ENCODE data around the gene NBEA. TPM values are rescaled to one million over a fixed set of nuclear protein-coding genes. Genes with fewer than 3 reads are reported as not detected.

NBEA gene
- total RNA-seq, 2 donors from 2014 or later = 7.7 to 10.2 TPM

DNA sequence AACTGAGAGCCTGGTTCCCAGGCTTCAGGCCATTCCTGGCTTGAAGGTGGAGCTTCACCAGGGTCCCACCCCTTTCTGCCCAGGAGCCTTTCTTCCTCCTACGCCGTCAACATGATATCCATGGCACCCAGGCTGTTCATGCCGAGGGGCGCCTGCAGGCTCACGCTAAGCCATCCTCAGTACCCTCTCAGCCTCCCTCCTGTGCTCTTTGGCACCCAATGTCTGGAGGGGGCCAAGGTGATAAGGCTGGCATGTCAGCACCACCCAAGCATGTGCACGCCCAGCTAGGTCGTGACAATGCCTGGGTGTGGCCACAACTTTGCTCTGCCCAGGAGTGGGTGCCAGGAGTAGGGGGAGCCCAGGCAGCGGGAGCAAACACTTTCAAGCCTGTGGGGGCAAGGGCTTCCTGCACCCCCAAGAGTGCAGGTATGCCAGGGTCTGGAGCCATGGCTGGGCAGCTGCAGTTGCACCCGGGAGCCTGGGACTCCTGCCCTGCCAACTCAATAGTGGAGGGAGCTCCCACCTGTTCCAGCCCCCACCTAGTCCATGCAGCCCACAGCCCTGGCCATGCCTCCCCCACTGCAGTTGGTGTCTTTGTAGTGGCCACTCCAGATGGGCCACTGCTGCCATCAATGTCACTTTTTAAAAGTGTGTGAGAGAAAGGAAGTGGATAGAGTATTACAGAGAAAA, 314.5 kb downstream of the NBEA start:
- Histone ChIP-seq H3K36me3 (no peaks in the 10 kb centered on the region), H3K4me1 (ENCODE audit: control insufficient read depth in 1 of 2, low read depth in 2 of 2) (no peaks in the 10 kb centered on the region), H3K27ac (no peak overlapping the region), H3K9me3 (no peaks in the 10 kb centered on the region), H3K27me3 (replicated peaks; ENCODE audit: insufficient read depth) (no peaks in the 10 kb centered on the region), H3K4me3 (no peak overlapping the region)
- ATAC-seq (ENCODE audit: insufficient number of reproducible peaks, low FRiP score, low read depth) (no peak), DNase-seq (ENCODE audit: low spot score) (no peak)
- TF ChIP-seq, protein P1, sequence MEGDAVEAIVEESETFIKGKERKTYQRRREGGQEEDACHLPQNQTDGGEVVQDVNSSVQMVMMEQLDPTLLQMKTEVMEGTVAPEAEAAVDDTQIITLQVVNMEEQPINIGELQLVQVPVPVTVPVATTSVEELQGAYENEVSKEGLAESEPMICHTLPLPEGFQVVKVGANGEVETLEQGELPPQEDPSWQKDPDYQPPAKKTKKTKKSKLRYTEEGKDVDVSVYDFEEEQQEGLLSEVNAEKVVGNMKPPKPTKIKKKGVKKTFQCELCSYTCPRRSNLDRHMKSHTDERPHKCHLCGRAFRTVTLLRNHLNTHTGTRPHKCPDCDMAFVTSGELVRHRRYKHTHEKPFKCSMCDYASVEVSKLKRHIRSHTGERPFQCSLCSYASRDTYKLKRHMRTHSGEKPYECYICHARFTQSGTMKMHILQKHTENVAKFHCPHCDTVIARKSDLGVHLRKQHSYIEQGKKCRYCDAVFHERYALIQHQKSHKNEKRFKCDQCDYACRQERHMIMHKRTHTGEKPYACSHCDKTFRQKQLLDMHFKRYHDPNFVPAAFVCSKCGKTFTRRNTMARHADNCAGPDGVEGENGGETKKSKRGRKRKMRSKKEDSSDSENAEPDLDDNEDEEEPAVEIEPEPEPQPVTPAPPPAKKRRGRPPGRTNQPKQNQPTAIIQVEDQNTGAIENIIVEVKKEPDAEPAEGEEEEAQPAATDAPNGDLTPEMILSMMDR (IDR thresholded peaks at IDR 0.05) = no peak

DNA sequence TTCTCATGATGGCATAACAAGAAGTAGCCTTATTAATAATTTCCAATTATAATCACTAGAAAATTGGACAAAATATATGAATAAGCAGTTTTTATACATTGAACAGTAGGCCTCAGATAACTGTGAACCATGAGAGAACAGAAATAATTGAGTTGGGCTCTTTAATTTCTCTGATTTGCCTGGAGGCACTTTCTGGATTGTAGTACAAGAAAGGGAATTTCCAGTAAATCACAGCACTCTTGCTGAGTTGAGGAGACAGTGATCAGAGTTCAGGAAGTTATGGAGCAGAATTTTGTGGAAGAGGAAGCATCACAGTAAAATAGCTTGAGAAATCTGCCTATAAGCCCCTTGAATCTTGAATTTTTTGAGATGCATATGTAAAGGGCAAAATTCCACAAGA, 318.2 kb downstream of the NBEA start:
- DNase-seq (ENCODE audit: low spot score) = no peak
- no peaks in the 10 kb centered on the region for H3K27me3 ChIP-seq (replicated peaks; ENCODE audit: insufficient read depth)
- H3K9me3 ChIP-seq = peaks cover 5% of the 10 kb centered on the region
- no peaks in the 10 kb centered on the region for H3K4me1 ChIP-seq (ENCODE audit: control insufficient read depth in 1 of 2, low read depth in 2 of 2)
- no peak for ATAC-seq (ENCODE audit: insufficient number of reproducible peaks, low FRiP score, low read depth)
- H3K27ac ChIP-seq = no peak overlapping the region
- TF ChIP-seq, protein P1 (IDR thresholded peaks at IDR 0.05) = no peak
- no peaks in the 10 kb centered on the region for H3K36me3 ChIP-seq
- H3K4me3 ChIP-seq = no peak overlapping the region

DNA sequence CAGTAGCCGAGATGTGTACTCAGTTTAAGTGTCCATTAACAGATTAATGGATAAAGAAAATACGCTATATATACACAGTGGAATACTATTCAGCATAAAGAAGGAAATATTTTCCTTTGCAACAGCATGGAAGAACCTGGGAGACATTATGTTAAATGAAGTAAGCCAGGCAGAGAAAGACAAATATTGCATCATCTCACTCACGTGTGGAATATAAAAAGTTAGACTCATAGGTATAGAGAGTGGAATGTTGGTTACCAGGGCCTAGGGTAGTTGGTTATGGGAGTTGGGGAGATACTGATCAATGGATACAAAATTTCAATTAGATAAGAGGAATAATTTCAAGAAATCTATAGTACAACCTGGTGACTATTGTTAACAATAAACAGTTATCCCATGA, 324.3 kb downstream of the NBEA start:
- H3K27ac ChIP-seq = no peak overlapping the region
- no peak for ATAC-seq (ENCODE audit: insufficient number of reproducible peaks, low FRiP score, low read depth)
- H3K9me3 ChIP-seq = peaks cover 10% of the 10 kb centered on the region
- TF ChIP-seq, protein P1 (IDR thresholded peaks at IDR 0.05) = no peak
- H3K27me3 ChIP-seq (replicated peaks; ENCODE audit: insufficient read depth) = no peaks in the 10 kb centered on the region
- no peaks in the 10 kb centered on the region for H3K36me3 ChIP-seq
- no peaks in the 10 kb centered on the region for H3K4me1 ChIP-seq (ENCODE audit: control insufficient read depth in 1 of 2, low read depth in 2 of 2)
- no peak overlapping the region for H3K4me3 ChIP-seq
- DNase-seq (ENCODE audit: low spot score) = no peak

DNA sequence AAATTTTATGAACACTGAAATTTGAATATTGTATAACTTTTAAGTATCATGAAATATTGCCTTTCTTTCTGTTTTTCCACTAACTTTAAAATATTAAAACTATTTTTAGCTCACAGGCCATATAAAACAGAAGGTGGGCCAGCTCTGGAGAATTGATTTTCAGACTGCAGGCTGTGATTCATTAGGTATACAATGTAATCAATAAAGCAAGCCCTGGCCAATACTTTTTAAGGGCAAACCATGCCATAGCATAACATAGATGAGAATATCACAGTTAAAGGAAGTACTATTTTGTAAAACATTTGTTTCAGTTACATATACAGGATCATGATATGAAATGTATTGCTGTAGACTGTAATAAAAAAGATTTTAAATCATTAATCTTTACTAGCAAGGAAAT, 336.8 kb downstream of the NBEA start:
- ATAC-seq (ENCODE audit: insufficient number of reproducible peaks, low FRiP score, low read depth) (no peak), DNase-seq (ENCODE audit: low spot score) (no peak)
- TF ChIP-seq, protein P1 (IDR thresholded peaks at IDR 0.05) = no peak
- Histone ChIP-seq H3K36me3 (no peaks in the 10 kb centered on the region), H3K27me3 (replicated peaks; ENCODE audit: insufficient read depth) (no peaks in the 10 kb centered on the region), H3K4me1 (ENCODE audit: control insufficient read depth in 1 of 2, low read depth in 2 of 2) (no peaks in the 10 kb centered on the region), H3K4me3 (no peak overlapping the region), H3K27ac (no peak overlapping the region), H3K9me3 (no peaks in the 10 kb centered on the region)

DNA sequence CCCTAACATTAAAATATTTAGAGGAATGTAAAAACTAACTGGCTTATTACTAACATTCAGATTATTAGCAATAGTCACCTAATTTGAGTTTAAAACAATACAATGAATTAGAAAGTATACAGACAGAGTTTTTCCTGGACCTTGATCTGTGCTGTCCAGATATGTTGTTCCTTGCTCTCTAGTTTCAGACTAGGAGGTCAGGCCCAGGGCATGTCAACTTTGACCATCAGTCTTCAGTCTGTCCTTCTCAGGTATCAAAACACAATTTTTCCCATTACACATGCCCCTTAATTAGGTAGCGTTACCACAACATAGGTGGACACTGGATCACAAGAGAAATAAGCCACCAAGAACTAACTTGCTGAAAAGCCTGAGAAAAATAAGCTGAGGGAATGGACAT, 337.4 kb downstream of the NBEA start:
- DNase-seq (ENCODE audit: low spot score) = no peak
- Histone ChIP-seq H3K27me3 (replicated peaks; ENCODE audit: insufficient read depth) (no peaks in the 10 kb centered on the region), H3K4me3 (no peak overlapping the region), H3K27ac (no peak overlapping the region), H3K9me3 (no peaks in the 10 kb centered on the region), H3K4me1 (ENCODE audit: control insufficient read depth in 1 of 2, low read depth in 2 of 2) (no peaks in the 10 kb centered on the region), H3K36me3 (no peaks in the 10 kb centered on the region)
- ATAC-seq (ENCODE audit: insufficient number of reproducible peaks, low FRiP score, low read depth) = no peak
- TF ChIP-seq, protein P1 (IDR thresholded peaks at IDR 0.05) = no peak

All from thoracic aorta (tissue), 2 donors.